Activated CD4-positive, alpha-beta memory T cell treated with anti-CD3 and anti-CD28 coated beads for 36 hours (primary cell): ENCODE results near the gene FBXL13. TPM values are rescaled to one million over a fixed set of nuclear protein-coding genes. Genes with fewer than 3 reads are reported as not detected.
"Not testable (repeated sequence)": the region's sequence is repeated elsewhere in the genome, so short reads cannot be mapped to it uniquely, and the experiment has no call there.

ENCODE experiments used
- CTCF ChIA-PET: fragments of 350-600 bp; sonication (Branson Sonifier 250); formaldehyde crosslinking; loops from one replicate; lab custom pipeline; 2021; ENCODE audit warnings: antibody characterized with exemption, inconsistent platforms; lab: Charles Lee
- POLR2A ChIA-PET: fragments of 350-600 bp; sonication (Branson Sonifier 250); formaldehyde crosslinking; loops from one replicate; lab custom pipeline; 2021; ENCODE audit warnings: antibody characterized with exemption; lab: Charles Lee
- DNase-seq: peaks from one replicate; pipeline ENCODE4 v3.0.0-alpha.2; 2020
- H3K27ac Mint-ChIP-seq: one replicate; pipeline ENCODE4 v1.8.0; 2021; ENCODE audit warnings: mixed read lengths
- H3K27me3 Mint-ChIP-seq: one replicate; pipeline ENCODE4 v1.8.0; 2021; ENCODE audit warnings: mixed read lengths
- H3K36me3 Mint-ChIP-seq: one replicate; pipeline ENCODE4 v1.8.0; 2021; ENCODE audit warnings: mixed read lengths
- H3K4me1 Mint-ChIP-seq: one replicate; pipeline ENCODE4 v1.8.0; 2021; ENCODE audit warnings: low read depth, mixed read lengths
- H3K4me3 Mint-ChIP-seq: one replicate; pipeline ENCODE4 v1.8.0; 2021; ENCODE audit warnings: mild to moderate bottlenecking, mixed read lengths
- H3K9me3 Mint-ChIP-seq: one replicate; pipeline ENCODE4 v1.8.0; 2021; ENCODE audit warnings: mixed read lengths
- intact Hi-C: fragments of 100-400 bp; cut with micrococcal nuclease; formaldehyde crosslinking; loops from one replicate; pipeline ENCODE4 v1.15.1; 2023
- total RNA-seq, 2 experiments: library from RNA; stranded (reverse); gene quantifications; one replicate each; pipeline ENCODE4 v1.2.3, GENCODE V29; 2021

The FBXL13 gene
- total RNA-seq, 2 experiments from 2014 or later: 0.45 to 0.63 TPM

- Mint-ChIP-seq H3K4me1 (no peaks in the 10 kb centered on the region), H3K36me3 (peaks cover 3% of the 10 kb centered on the region), H3K27ac (no peak overlapping the region), H3K9me3 (peaks cover 7% of the 10 kb centered on the region), H3K4me3 (no peak overlapping the region), H3K27me3 (no peaks in the 10 kb centered on the region)
- POLR2A ChIA-PET: no interaction called here
- intact Hi-C loops: no loop called here
- CTCF ChIA-PET: no interaction called here
- DNase-seq: no peak
These were observed 62.9 kb downstream of the FBXL13 start for GRCh38 chr7:103011650-103012049.

DNA sequence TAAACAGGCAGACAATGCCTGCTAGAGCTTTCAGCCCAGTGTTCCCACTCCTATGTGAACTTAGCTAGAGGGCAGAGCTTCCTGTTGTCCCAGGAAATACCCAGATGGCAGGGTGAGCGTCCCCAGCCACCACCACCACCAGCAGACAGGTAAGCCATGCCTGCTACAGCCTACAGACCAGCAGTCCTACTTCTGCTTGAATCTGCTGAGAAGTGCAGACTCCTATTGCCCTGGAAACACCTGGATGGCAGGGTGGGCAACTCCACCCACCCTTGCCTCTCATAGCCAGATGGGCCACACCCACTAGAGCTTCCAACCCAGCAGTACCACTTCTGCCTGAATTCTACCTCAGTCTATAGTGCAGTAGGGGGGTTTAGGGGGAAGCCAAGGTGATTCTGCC lies 64.4 kb downstream of the FBXL13 start:
- ChIA-PET POLR2A (no interaction called here), CTCF (no interaction called here)
- Mint-ChIP-seq H3K27ac (no peak overlapping the region), H3K27me3 (no peaks in the 10 kb centered on the region), H3K36me3 (peaks cover 2% of the 10 kb centered on the region), H3K4me1 (no peaks in the 10 kb centered on the region), H3K9me3 (no peaks in the 10 kb centered on the region), H3K4me3 (no peak overlapping the region)
- intact Hi-C loops: no loop called here
- no peak for DNase-seq

DNA sequence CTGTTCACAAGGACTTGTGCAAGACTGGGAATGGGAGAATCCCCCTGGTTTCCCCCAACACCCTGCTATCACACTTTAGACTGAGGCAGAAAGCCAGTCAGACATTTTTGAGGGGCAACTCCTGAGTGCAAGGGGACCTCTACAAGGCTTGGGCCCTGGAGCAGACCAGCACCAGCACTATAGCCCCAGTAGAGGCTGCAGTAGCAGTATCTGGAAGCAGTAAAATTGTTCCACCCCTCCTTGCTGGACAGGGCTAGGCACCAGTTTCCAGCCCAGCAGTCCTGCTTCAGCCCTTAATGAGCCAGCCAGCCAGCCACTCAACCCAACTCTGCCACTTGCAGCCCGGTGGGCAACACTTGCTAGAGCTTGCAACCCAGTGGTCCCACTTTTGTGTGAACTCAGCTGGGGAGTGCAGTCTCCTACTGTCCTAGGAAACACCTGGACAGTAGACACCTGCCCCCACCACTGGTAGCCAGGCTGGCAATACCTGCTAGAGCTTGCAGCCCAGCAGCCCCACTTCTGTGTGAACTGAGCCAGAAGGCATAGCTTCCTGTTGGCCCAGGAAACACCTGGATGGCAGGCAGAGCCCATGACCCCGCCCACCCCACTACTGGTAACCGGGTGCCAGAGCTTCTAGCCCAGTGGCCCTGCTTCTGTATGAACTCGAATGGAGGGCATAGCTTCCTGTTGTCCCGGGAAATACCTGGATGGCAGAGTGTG lies 65.0 kb downstream of the FBXL13 start:
- intact Hi-C loops: no loop called here
- no peak for DNase-seq
- CTCF ChIA-PET: no interaction called here
- Mint-ChIP-seq H3K9me3 (no peaks in the 10 kb centered on the region), H3K36me3 (peaks cover 2% of the 10 kb centered on the region), H3K4me1 (no peaks in the 10 kb centered on the region), H3K27me3 (no peaks in the 10 kb centered on the region), H3K4me3 (no peak overlapping the region), H3K27ac (no peak overlapping the region)
- POLR2A ChIA-PET: no interaction called here

- POLR2A ChIA-PET: no interaction called here
- DNase-seq: no peak
- intact Hi-C loops: no loop called here
- Mint-ChIP-seq H3K27me3 (peaks cover 4% of the 10 kb centered on the region), H3K4me1 (no peaks in the 10 kb centered on the region), H3K4me3 (no peak overlapping the region), H3K27ac (no peak overlapping the region), H3K9me3 (peaks cover 22% of the 10 kb centered on the region), H3K36me3 (peaks cover 8% of the 10 kb centered on the region)
- CTCF ChIA-PET: no interaction called here
These were observed 71.6 kb downstream of the FBXL13 start for GRCh38 chr7:103003004-103003403.

DNA sequence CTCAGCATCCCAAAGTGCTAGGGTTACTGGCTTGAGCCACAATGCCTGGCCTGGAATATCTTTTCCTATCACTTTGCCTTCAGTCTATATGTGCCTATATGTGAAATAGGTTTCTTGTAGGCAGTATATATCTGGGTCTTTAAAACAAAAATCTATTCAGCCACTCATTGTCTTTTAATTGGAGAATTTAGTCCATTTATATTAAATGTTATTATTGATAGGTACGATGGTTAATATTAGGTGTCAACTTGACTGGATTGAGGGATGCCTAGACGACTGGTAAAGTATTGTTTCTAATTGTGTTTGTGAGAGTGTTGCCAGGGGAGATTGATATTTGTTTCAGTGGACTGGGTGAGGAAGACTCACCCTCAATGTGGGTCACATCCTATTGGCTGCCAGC lies 73.4 kb downstream of the FBXL13 start:
- intact Hi-C loops: no loop called here
- Mint-ChIP-seq H3K27me3 (peaks cover 4% of the 10 kb centered on the region), H3K4me1 (no peaks in the 10 kb centered on the region), H3K4me3 (no peak overlapping the region), H3K36me3 (peaks cover 8% of the 10 kb centered on the region), H3K9me3 (peaks cover 22% of the 10 kb centered on the region), H3K27ac (no peak overlapping the region)
- ChIA-PET POLR2A (no interaction called here), CTCF (no interaction called here)
- DNase-seq: no peak

GRCh38 chr7:102996957-102997356 lies 77.6 kb downstream of the FBXL13 start:
- peaks cover 3% of the 10 kb centered on the region for H3K36me3 Mint-ChIP-seq
- ChIA-PET POLR2A (no interaction called here), CTCF (no interaction called here)

DNA sequence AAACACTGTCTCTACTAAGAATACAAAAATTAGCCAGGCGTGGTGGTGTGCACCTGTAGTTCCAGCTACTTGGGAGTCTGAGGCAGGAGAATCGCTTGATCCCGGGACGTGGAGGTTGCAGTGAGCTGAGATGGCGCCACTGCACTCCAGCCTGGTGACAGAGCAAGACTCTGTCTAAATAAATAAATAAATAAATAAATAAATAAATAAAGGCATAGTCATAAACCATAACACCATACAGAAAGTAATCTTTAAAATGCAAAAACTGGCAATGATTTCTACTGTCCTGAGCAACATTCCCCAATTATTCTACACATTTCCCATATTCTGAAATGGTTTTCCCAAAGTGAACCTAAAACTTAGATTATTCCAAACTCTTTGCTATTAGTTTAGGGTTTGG lies 79.0 kb downstream of the FBXL13 start:
- H3K4me3 Mint-ChIP-seq, DNase-seq, CTCF ChIA-PET, H3K27ac Mint-ChIP-seq, H3K4me1 Mint-ChIP-seq, H3K9me3 Mint-ChIP-seq, H3K27me3 Mint-ChIP-seq, intact Hi-C loops, H3K36me3 Mint-ChIP-seq, POLR2A ChIA-PET: not testable (repeated sequence)

More at GRCh38 chr7:102996957-102997356, 77.6 kb downstream of the FBXL13 start:
- peaks cover 4% of the 10 kb centered on the region for H3K27me3 Mint-ChIP-seq
- intact Hi-C loops: no loop called here
- H3K9me3 Mint-ChIP-seq: peaks cover 7% of the 10 kb centered on the region
- no peak overlapping the region for H3K4me3 Mint-ChIP-seq
- H3K27ac Mint-ChIP-seq: no peak overlapping the region
- peaks cover 4% of the 10 kb centered on the region for H3K4me1 Mint-ChIP-seq
- no peak for DNase-seq

DNA sequence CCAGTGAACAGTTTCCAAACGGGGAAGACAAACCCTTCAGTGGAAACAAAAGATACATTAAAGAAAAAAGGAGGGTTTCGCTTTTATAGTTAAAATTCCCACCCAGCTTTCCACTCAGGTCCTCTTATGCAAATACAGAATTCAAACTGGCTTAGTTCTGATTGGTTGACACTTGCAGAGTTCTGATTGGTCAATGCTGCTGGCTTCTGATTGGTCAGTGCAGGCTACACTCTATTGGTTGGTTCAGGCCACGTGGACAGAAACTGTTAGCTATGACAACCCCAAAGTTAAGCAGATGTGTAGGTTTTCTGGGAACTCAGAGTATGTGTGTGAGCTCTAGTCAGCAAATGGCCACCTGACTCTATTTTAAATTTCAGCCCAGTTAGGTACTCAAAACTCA lies 80.0 kb downstream of the FBXL13 start:
- Mint-ChIP-seq H3K9me3 (no peaks in the 10 kb centered on the region), H3K36me3 (no peaks in the 10 kb centered on the region), H3K27me3 (no peaks in the 10 kb centered on the region), H3K27ac (no peak overlapping the region), H3K4me1 (peaks cover 4% of the 10 kb centered on the region), H3K4me3 (no peak overlapping the region)
- intact Hi-C loops: no loop called here
- ChIA-PET POLR2A (no interaction called here), CTCF (no interaction called here)
- DNase-seq: no peak

DNA sequence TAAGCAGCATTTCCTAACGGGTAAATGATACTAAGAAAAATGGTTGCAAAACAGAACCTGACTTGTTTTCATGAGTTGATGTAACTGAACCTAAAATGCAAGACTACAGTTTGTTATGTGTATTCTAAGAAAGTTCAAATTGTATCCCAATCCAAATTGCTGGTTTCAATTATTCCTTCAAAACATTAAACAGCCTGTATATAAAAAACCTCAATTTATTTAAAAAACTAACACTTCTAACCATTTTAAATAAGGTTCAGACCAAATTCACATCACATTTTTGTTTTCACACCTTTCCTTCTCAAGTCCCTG lies 80.9 kb downstream of the FBXL13 start:
- H3K36me3 Mint-ChIP-seq: no peaks in the 10 kb centered on the region
- POLR2A ChIA-PET: no interaction called here
- intact Hi-C loops: no loop called here
- no peaks in the 10 kb centered on the region for H3K27me3 Mint-ChIP-seq
- CTCF ChIA-PET: no interaction called here
- H3K4me3 Mint-ChIP-seq: no peak overlapping the region
- peaks cover 4% of the 10 kb centered on the region for H3K4me1 Mint-ChIP-seq
- H3K27ac Mint-ChIP-seq: no peak overlapping the region
- H3K9me3 Mint-ChIP-seq: no peaks in the 10 kb centered on the region
- no peak for DNase-seq

DNA sequence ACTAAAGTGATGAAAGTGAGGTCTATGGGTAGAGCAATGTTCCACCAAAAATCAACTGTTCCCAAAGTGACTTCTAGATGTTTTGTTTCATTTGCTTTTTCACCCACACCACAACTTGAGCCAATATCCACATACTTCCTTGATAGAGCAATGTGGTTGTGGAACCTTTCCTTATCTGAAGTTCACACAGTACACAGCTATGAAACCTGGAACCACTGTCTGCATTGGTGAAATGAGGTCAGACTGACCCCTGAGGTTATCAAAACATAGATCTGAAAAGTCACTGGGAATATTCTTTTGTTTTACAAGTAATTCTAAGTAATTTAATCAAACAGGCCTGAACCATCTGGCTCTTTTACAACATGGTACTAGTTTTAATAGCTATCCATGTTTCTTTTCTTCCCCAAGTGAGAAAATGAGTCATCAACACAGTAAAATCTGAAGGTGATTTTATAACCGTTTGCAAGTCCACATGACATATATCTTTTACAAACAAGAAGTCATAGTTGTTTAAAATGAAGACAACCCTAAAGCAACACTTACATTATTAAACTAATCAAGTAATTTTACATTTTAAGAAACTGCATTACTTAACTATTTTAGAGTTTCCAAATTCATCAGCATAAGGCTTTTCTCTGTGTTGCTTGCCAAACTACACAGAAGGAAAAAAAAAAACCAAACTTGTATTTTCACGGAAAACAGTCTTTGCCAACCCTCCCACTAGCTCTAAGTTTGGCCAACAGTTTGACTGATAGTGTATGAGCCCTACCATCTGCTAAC lies 81.5 kb downstream of the FBXL13 start:
- intact Hi-C loops: no loop called here
- POLR2A ChIA-PET: no interaction called here
- H3K4me1 Mint-ChIP-seq: peaks cover 4% of the 10 kb centered on the region
- no peak overlapping the region for H3K27ac Mint-ChIP-seq
- no peak overlapping the region for H3K4me3 Mint-ChIP-seq
- DNase-seq: no peak
- H3K36me3 Mint-ChIP-seq: no peaks in the 10 kb centered on the region
- no peaks in the 10 kb centered on the region for H3K9me3 Mint-ChIP-seq
- CTCF ChIA-PET: no interaction called here
- no peaks in the 10 kb centered on the region for H3K27me3 Mint-ChIP-seq

DNA sequence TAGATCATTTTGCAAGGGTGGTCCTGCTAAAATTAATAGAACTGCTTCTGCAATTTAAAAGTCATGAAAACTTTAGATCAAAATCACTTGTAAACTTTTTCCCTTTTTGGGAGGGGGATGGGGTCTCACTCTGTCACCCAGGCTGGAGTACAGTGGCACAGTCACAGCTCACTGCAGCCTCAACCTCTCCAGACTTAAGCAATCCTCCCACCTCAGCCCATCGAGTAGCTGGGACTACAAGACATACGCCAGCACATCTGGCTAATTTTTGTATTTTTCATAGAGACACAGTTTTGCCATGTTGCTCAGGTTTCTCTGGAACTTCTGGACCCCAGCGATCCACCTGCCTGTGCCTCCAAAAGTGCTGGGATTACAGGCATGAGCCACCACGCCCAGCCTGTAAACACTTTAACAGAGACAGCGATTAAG lies 82.1 kb downstream of the FBXL13 start:
- Mint-ChIP-seq H3K36me3 (no peaks in the 10 kb centered on the region), H3K9me3 (no peaks in the 10 kb centered on the region), H3K27ac (no peak overlapping the region), H3K27me3 (no peaks in the 10 kb centered on the region), H3K4me3 (no peak overlapping the region), H3K4me1 (peaks cover 4% of the 10 kb centered on the region)
- CTCF ChIA-PET: no interaction called here
- intact Hi-C loops: no loop called here
- no peak for DNase-seq
- POLR2A ChIA-PET: no interaction called here

- Mint-ChIP-seq H3K27me3 (no peaks in the 10 kb centered on the region), H3K36me3 (no peaks in the 10 kb centered on the region), H3K27ac (no peak overlapping the region), H3K9me3 (no peaks in the 10 kb centered on the region), H3K4me3 (no peak overlapping the region), H3K4me1 (peaks cover 4% of the 10 kb centered on the region)
- ChIA-PET CTCF (no interaction called here), POLR2A (no interaction called here)
- intact Hi-C loops: no loop called here
- DNase-seq: peak; percentile 14
These were observed 82.9 kb downstream of the FBXL13 start for GRCh38 chr7:102991540-102992214.
